Panc1 (cell line): ENCODE results near the gene PPP2R1A.

Source experiments
- POLR2AphosphoS5 ChIP-seq: IDR thresholded peaks from 2 replicates; pipeline ENCODE4 v1.6.1; 2012; ENCODE audit warnings: mild to moderate bottlenecking, low read depth, low read length, moderate library complexity
- SIN3A ChIP-seq: IDR thresholded peaks from 2 replicates; pipeline ENCODE4 v1.6.1; 2012; ENCODE audit warnings: low read depth, mild to moderate bottlenecking, low read length, moderate library complexity, borderline replicate concordance; ENCODE audit not compliant: insufficient read depth

DNA sequence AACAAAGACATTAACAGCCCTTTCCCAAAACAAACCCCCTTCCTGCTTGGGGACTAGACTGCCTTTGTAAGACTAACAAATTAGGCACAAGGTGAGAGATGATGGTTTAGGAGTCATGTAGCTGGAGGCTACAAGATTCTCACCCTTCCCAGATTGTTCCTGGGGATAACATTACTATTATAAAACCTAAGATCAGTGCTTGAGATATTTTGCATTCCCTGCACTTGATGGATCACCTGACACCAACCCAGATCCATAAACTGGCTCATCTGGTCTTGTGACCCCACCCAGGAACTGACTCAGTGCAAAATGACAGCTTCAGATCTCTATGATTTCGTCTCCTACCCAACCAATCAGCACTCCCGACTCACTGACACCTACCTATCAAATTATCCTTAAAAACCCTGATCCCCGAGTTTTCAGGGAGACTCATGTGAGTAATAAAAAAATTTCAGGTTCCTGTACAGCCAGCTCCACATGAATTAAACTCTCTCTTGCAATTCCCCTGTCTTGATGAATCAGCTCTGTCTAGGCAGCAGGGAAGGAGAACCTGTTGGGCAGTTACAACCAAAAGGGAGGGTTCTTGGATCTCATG, 47.8 kb upstream of the PPP2R1A start:
- TF ChIP-seq POLR2AphosphoS5 (no peak), SIN3A (no peak)
